ENCODE data around the gene SCLY.

GRCh38 chr2:238143239-238143951 is 82.6 kb downstream of the SCLY start:
- TF ChIP-seq POLR2A (IDR thresholded peaks at IDR 0.05) (no peak), CTCF (IDR thresholded peaks at IDR 0.05) (no peak)
